HG03139 (cell line): Measurements from ENCODE around the gene PRKG1.
"Not testable (repeated sequence)": the region's sequence is repeated elsewhere in the genome, so short reads cannot be mapped to it uniquely, and the experiment has no call there.

Source experiments
- ATAC-seq: cut with Tn5 transposase; IDR thresholded peaks from one replicate; pipeline ENCODE4 v1.9.1; 2021; ENCODE audit not compliant: unreplicated experiment

Gene PRKG1

GRCh38 chr10:51318399-51319172 lies 244.3 kb downstream of the PRKG1 start:
- no peak for ATAC-seq

DNA sequence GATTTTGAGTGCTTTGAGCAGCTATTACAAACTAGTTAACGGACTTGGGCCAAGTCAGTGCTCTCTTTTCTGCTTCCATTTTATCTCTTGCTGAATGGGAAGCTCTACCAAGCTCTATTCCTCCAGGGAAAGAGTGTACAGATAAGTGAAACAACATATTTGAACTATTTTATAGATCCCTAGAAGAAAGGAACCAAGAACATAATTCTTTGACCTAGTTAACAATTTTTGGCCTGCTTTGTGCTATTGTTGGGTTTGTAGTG lies 244.8 kb downstream of the PRKG1 start:
- ATAC-seq, result no peak

DNA sequence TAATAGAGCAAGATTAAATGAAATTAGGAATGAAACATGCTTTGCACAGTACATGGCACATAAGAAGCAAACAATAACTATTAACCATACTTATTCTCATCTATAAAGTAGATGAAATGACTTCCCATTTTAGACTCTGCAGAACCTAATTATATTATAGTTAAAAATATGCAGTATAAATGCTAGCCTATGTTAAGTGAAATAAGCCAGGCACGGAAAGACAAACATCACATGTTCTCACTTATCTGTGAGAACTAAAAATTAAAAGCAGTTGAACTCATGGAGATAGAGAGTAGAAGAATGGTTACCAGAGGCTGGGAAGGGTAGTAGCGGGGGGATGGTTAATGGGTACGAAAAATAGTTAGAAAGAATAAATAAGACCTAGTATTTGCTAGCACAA lies 247.0 kb downstream of the PRKG1 start:
- ATAC-seq, result no peak

GRCh38 chr10:51321980-51322379 lies 247.7 kb downstream of the PRKG1 start:
- no peak for ATAC-seq

DNA sequence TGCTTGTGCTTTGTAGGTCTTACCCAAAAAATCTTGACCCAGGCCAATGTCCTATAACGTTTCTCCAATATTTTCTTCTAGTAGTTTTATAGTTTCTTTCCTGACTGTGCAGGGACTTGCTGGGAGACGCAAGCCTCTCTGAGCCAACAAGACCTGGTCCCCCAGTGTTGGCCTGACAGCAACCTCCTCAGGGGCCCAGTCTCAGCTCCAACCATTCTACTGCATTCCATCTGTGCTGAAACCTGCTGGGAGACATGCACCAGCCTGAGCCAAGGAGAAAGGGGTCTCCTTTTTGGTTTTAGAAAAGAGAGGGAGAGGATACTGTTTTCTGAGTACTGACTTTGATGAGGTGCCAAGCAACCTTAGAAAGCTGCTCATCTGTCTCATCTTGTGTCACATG lies 251.4 kb downstream of the PRKG1 start:
- no peak for ATAC-seq

DNA sequence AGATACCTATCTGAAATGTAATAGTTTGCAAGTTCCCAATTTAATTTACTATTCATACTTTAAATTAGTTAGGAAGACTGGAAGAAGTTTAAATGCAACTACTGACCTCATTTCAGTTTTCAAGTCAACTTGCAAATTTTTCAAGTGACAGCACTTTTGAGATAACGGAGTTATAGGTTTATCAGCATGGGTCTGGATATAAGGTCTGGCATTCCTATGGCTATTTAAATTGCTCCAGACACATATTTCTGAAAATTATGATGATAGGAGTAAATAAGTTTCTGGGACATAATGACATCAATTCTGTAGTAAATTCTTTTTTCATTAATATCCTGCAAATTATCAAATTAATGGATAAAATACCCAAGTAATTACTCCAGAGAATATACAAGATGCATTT lies 251.9 kb downstream of the PRKG1 start:
- no peak for ATAC-seq

DNA sequence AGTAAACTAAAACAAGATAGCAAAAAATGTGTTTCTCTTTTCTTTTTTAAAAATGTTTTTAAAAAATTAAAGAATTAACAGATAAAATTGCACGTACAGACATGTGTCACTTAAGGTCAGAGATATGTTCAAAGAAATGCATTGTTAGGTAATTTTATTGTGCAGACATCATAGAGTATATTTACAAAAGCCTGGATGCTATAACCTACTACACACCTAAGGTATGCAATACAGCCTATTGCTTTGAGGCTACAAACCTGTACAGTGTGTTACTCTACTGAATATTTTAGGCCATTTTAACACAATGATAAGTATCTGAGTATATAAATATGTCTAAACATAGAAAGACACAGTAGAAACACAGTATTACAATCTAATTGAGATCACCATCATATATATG lies 253.1 kb downstream of the PRKG1 start:
- ATAC-seq, result no peak

GRCh38 chr10:51340366-51340765 lies 266.1 kb downstream of the PRKG1 start:
- no peak for ATAC-seq

DNA sequence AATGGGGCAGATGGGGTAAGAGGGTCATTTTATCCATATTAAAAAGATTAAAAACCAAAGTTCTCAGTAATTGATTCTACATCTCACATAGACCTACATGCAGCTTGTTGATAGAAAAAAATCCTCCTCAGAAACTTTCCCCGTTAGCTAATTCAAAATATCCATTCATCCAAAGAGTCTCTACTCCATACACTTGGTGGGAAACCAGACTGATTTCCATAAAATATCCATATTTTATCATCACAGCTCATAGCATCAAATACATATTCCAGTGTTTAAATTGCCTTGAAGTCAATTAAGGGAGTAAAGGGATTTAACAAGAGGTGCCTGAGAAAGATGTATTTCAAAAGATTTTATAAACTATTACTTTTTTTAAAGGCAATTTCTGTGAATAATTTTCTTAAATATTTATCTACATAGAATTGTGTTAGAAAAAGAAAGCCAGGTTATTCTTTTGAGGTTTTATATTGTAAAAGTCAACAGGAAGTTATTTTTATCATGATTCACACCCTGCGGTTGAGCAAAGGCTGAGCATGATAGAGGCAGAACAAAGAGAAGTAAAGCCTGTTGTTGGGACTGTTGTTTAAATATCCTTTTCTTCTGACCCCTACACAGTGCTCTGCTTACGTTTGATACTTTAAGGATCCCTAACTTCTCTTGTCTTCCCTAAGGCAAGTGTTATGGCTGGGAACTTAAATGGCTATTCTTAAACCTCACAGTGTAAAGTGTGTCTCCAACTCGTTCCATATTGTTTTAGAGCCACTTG lies 266.7 kb downstream of the PRKG1 start:
- ATAC-seq, result no peak

DNA sequence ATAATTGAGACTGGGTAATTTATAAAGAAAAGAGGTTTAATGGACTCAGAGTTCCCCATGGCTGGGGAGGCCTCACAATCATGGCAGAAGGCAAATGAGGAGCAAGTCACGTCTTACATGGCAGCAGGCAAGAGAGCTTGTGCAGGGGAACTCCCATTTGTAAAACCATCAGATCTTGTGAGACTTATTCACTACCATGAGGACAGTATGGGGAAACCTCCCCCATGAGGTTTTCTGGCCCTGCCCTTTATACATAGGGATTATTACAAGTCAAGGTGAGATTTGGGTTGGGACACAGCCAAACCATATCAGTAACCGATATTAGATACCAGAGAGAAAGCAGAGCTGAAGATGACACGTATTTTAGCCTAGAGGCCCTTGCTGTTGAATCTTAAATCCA lies 267.5 kb downstream of the PRKG1 start:
- ATAC-seq, result not testable (repeated sequence)

GRCh38 chr10:51342381-51342780 lies 268.1 kb downstream of the PRKG1 start:
- ATAC-seq, result no peak

DNA sequence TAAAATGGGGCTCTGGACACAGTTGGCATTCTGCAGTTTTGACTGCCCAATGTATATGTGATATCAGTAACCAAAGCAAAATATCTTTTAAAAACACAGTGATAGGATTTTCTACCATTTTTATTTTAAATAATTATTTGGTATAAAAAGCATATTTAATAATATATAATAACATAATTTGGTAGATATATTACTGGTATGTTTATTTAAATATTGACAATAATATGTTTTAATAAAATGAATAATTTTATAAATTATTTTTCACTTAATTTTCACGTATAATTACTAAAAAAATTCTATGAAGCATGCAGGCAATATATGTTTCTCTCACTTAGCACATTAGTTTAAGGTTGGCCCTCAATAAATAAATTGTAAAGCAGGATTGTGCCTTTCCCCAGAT lies 269.1 kb downstream of the PRKG1 start:
- no peak for ATAC-seq

DNA sequence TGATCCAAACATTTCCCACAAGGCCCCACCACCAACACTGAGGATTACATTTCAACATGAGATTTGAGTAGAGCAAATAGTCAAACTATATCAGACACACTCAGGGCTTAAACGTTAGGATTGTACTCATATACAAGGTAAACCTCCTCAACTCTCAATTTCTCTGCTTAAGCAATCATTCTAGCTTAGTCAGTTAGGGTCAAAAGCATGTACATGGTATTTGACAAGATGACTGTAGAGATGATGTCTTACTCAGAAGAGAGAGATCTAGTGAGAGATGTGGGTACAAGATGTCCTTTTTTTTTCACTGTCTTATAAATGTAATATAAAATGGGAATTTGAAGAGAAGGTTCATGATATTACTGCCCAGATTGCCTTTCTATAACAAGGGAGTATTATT lies 270.1 kb downstream of the PRKG1 start:
- no peak for ATAC-seq

GRCh38 chr10:51348622-51349021 lies 274.3 kb downstream of the PRKG1 start:
- ATAC-seq, result no peak

GRCh38 chr10:51357170-51357569 lies 282.9 kb downstream of the PRKG1 start:
- ATAC-seq, result no peak

GRCh38 chr10:51358227-51358626 lies 283.9 kb downstream of the PRKG1 start:
- ATAC-seq, result no peak

DNA sequence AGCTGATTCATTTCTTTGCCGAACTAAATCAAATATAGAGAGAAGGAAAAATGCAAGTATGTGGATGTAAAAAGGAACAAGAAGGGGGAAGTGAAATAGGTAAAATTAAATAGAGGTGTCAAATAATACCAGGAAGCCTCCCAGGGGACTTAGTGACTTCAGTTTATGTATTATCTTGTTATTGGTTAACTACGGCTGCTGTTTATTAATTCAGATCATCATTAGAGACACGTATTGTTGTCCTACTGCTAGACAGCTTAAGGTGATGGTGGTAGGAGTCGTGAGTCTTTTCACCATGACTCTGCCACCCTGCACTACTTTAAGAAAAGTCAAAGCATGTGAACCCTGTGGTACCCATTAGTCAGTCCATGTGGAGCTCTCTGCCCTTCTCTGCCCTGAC lies 289.1 kb downstream of the PRKG1 start:
- ATAC-seq, result no peak

DNA sequence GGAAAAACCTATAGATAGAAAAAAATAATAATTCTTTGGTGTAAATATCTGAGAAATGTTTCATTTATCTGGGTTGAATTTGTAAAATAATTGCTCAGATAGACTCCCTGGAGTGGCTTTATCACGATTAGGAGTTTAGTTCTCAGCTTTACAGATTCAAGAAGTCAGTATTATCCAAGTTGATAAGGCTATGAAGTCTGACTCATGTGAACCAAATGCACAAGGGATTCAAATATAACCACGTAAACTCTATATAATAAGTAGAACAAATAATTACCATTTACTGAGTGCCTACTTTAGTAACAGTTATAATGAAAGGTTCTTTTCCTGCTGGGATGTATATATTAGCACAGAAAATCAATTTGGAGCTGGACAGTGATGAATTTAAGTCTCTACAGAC lies 290.4 kb downstream of the PRKG1 start:
- no peak for ATAC-seq

DNA sequence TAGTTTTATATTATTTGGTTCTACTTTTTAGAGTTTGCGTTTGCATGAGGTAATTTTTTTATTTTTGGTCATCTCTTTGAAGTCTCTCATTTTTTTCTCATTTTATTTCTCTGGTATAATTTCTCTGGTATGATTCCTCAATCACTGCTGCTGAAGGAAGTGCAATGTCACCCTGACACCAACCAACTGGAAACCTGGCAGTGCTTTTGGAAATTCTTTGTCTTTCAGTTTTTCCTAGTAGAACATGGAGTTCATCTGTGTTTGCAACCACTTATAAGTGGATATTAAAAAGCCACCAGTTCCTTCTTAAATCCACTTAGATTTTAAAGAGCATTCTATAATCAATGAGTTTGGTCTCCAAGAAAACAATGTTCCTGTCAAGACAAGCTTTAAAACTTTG lies 291.8 kb downstream of the PRKG1 start:
- ATAC-seq, result no peak

- ATAC-seq, result no peak
Measured at GRCh38 chr10:51367127-51367526, 292.8 kb downstream of the PRKG1 start.

GRCh38 chr10:51367694-51368093 lies 293.4 kb downstream of the PRKG1 start:
- no peak for ATAC-seq

- ATAC-seq, result no peak
Measured at GRCh38 chr10:51368943-51369342, 294.7 kb downstream of the PRKG1 start.

DNA sequence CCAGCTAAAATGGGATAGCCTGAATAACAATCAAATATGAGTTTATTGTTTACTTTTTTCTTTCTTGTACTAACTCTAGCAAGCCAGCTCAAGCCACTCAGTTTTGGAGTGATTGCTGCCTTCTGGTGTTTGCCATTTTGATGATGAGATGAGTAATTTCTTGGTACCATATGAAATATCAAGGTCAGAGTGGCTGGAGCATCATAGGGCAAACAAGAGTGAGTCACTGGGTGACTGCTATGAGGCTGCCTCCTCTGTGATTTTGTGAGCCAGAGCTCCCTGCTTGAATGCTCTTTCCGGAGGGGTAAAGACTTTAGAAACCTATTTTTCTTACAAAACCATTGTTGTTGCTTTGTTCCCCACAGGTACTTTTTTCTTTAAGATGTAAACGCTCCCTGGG lies 295.6 kb downstream of the PRKG1 start:
- ATAC-seq, result no peak
